ENCODE results near the gene SLC16A4. TPM values are rescaled to one million over a fixed set of nuclear protein-coding genes. Genes with fewer than 3 reads are reported as not detected.

Gene SLC16A4
- total and polyA plus RNA-seq, 2 of the 8 experiments (the other 6 are each of a cell fraction or from before 2014, with no cell fraction given): 0.30 to 0.43 TPM

DNA sequence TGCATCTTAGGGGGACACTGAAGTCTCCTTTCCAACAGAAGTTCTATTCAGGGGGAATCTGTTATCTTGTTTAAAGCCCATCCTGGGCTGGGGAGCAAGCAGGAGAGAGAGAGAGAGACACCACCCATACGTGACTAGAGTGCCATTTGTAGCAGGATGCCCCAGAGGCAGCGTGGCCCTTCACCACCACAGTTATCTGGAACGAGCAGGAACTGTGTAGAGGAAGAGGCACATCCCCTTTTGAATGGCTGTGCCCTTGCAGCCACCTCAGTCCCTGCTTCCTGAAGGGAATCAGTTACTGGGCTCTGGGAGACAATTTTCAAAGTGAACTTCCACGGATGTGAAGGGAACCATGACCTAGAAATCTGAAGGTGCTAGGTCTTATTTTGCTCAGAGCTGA lies 36.0 kb upstream of the SLC16A4 start:
- CTCF ChIA-PET (ENCODE audit: partially characterized antibody): interaction anchor here (0.9 to 25.2 kb wide), 3 partner anchors 16 to 224 kb away, joined by 3 to 465 read pairs (median 65); partner anchors contain the start of gene PROK1
- no peak overlapping the region for H3K27ac ChIP-seq (ENCODE audit: low read depth, low read length)
- no peak overlapping the region for H3K56ac ChIP-seq (replicated peaks; ENCODE audit: insufficient read length, low read depth, low read length)
- no peak overlapping the region for H2BK120ac ChIP-seq (replicated peaks; ENCODE audit: low read depth, low read length)
- no peak overlapping the region for H3K14ac ChIP-seq (ENCODE audit: insufficient read length)
- H3K9ac ChIP-seq (replicated peaks in 1 of 4; ENCODE audit: extremely low read depth in 1 of 4, low read depth in 3 of 4, low read length in 3 of 4): no peak overlapping the region
- H3K9me3 ChIP-seq (ENCODE audit: insufficient read depth in 2 of 2, low read depth in 1 of 2, low read length in 1 of 2): no peaks in the 10 kb centered on the region
- TF ChIP-seq MAFK (IDR thresholded peaks at IDR 0.05; ENCODE audit: low read depth, low read length): no peak
- TF ChIP-seq, protein P1, sequence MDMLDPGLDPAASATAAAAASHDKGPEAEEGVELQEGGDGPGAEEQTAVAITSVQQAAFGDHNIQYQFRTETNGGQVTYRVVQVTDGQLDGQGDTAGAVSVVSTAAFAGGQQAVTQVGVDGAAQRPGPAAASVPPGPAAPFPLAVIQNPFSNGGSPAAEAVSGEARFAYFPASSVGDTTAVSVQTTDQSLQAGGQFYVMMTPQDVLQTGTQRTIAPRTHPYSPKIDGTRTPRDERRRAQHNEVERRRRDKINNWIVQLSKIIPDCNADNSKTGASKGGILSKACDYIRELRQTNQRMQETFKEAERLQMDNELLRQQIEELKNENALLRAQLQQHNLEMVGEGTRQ (IDR thresholded peaks at IDR 0.05; ENCODE audit: low read length): no peak
- no peak overlapping the region for H2BK5ac ChIP-seq (ENCODE audit: low read depth, low read length)
- H3K36me3 ChIP-seq (ENCODE audit: control insufficient read depth in 2 of 4, insufficient read depth in 4 of 4, low read length in 3 of 4): no peaks in the 10 kb centered on the region
- H2AFZ ChIP-seq (ENCODE audit: low read length): no peak overlapping the region
- no peaks in the 10 kb centered on the region for H3K79me1 ChIP-seq (ENCODE audit: low read depth, low read length)
- no peak overlapping the region for H4K5ac ChIP-seq (ENCODE audit: insufficient read length, low read depth, low read length)
- DNase-seq (ENCODE audit: low read depth in 1 of 2, low spot score in 2 of 2) (no peak), FAIRE-seq (no peak)
- 83% methylated on average over 4 of the region's 4 CpGs; no CpG with 5 or more reads in 1 of the 2 experiments for WGBS, 2 experiments (ENCODE audit: extremely low coverage in 1 of 2, insufficient coverage in 1 of 2, insufficient read length in 1 of 2, insufficient replicate concordance in 2 of 2, low coverage in 1 of 2, low lambda C conversion rate in 2 of 2, missing lambda C conversion rate in 1 of 2)
- H3K4ac ChIP-seq (replicated peaks; ENCODE audit: insufficient read length, low read depth, low read length): no peak overlapping the region
- H3K23ac ChIP-seq (ENCODE audit: insufficient read length): no peak overlapping the region
- H3K4me3 ChIP-seq (ENCODE audit: extremely low read depth in 1 of 4, insufficient read depth in 2 of 4, low read depth in 3 of 4, low read length in 4 of 4): no peak overlapping the region
- H3K23me2 ChIP-seq (ENCODE audit: low read depth, low read length): no peaks in the 10 kb centered on the region
- H3K18ac ChIP-seq (ENCODE audit: extremely low read depth, low read length): no peak overlapping the region
- H3K27me3 ChIP-seq (replicated peaks in 1 of 4; ENCODE audit: control insufficient read depth in 3 of 4, extremely low read depth in 1 of 4, insufficient read depth in 3 of 4, low read length in 3 of 4): no peaks in the 10 kb centered on the region
- H2BK15ac ChIP-seq (ENCODE audit: low read length): no peak overlapping the region
- no peak overlapping the region for H2AK5ac ChIP-seq (ENCODE audit: low read depth, low read length)
- H4K8ac ChIP-seq (ENCODE audit: extremely low read depth, insufficient read depth, low read length): no peak overlapping the region
- no peak overlapping the region for H3K4me2 ChIP-seq (ENCODE audit: insufficient read depth in 1 of 2, low read depth in 2 of 2, low read length in 2 of 2)
- no peaks in the 10 kb centered on the region; a peak in 1 of 7 replicates for H3K4me1 ChIP-seq (replicated peaks in 1 of 4; ENCODE audit: control insufficient read depth in 3 of 4, insufficient read depth in 4 of 4, low read length in 3 of 4)
- H2BK12ac ChIP-seq (ENCODE audit: low read depth, low read length): no peak overlapping the region
- no peaks in the 10 kb centered on the region for H4K20me1 ChIP-seq (replicated peaks in 1 of 2; ENCODE audit: control insufficient read depth in 1 of 2, insufficient read depth in 2 of 2, low read length in 2 of 2)
- H4K91ac ChIP-seq (replicated peaks; ENCODE audit: insufficient read length, low read length): no peak overlapping the region
- POLR2A ChIA-PET (ENCODE audit: partially characterized antibody): no interaction called here
- no peaks in the 10 kb centered on the region for H3K79me2 ChIP-seq (ENCODE audit: control insufficient read depth in 1 of 2, insufficient read depth in 2 of 2, low read length in 2 of 2)
- H2BK20ac ChIP-seq (ENCODE audit: low read length): no peak overlapping the region

All from H1 (cell line).